ENCODE data around the gene CCDC194. TPM values are rescaled to one million over a fixed set of nuclear protein-coding genes. Genes with fewer than 3 reads are reported as not detected.

Gene CCDC194, protein sequence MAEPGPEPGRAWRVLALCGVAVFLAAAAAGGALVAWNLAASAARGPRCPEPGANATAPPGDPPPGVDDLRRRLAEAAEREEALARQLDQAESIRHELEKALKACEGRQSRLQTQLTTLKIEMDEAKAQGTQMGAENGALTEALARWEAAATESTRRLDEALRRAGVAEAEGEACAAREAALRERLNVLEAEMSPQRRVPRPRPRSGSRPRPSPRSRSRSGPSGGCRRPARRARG
- 0.50 TPM for total RNA-seq

GRCh38 chr19:17393914-17394313 is at the start of gene CCDC194:
Gene CCDC194, minus strand, starts transcription at chr19:17394196. Its CDS starts 38 bp downstream, at chr19:17394158.
- DNase-seq (ENCODE audit: low spot score) = no peak
- ATAC-seq = peak; percentile 34

GRCh38 chr19:17441241-17442021 is 47.4 kb upstream of the CCDC194 start:
- DNase-seq (ENCODE audit: low spot score) (no peak), ATAC-seq (peak; percentile 60)

- ATAC-seq = no peak
- no peak for DNase-seq (ENCODE audit: low spot score)
Observed at GRCh38 chr19:17436874-17437267, 42.9 kb upstream of the CCDC194 start.

GRCh38 chr19:17436094-17436873 is 42.3 kb upstream of the CCDC194 start:
- no peak for DNase-seq (ENCODE audit: low spot score)
- ATAC-seq = no peak

DNA sequence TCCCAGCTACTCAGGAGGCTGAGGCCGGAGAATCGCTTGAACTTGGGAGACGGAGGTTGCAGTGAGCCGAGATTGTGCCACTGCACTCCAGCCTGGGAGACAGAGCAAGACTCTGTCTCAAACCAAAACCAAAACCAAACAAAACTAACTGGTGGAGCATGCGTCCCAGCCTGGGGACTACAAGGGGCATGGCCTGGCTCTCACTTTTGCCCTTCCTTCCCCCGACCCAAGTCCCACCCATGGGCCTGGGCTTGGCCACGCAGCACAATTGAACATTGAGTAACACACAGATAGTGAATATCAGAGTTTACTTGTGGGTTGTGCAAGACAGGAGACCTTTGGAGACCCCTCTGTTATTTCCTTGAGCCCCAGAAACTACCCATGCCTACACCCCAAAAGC is 41.2 kb upstream of the CCDC194 start:
- DNase-seq (ENCODE audit: low spot score) = no peak
- peak; percentile 37 for ATAC-seq

DNA sequence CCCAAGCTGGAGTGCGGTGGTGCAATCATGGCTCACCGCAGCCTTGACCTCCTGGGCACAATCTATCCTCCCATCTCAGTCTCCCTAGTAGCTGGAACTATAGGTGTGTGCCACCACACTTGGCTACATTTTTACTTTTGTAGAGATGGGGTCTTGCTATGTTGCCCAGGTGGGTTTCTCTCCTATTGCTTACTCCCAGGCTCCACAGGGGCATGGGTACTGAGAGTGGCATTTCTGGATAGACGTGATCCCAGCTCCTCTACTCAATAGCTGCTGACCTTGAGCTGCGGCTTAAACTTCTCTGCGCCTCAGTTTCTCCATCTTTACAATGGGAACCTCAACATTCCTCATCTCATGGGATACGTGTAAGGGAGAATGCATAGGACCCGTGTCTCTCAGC is 37.4 kb upstream of the CCDC194 start:
- ATAC-seq = no peak
- DNase-seq (ENCODE audit: low spot score) = no peak

- ATAC-seq (peak; percentile 20), DNase-seq (ENCODE audit: low spot score) (no peak)
Observed at GRCh38 chr19:17429641-17430113, 35.7 kb upstream of the CCDC194 start.

DNA sequence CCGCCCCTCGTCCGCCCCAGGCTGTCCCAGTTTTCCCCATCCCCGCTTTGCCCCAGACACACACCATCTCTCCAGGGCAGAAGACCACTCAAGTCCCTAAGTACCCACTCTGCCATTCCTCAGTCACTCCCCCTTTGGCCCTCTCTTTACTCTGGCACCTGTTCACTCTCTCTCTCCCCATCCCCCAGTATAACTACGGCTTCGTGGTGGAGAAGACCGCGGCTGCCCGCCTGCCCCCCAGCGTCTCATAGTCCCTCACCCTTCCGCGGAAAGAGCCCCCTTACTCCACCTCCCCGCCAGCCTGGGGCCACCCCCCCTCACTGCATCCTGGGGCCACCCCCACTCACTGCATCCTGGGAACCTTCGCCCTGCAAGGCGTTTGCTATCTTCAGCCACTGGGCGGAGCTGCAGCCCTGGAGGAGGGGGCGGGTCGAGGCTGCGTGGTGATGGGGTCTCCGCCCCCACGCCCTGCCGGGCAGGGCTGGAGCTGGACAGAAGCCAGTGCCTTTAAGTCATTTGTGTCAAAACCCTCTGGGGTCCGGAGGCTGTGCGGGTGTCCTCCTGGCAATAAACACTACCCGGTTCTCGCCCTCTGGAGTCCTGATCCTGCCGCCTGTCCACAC is 30.9 kb upstream of the CCDC194 start:
- peak; percentile 18 for ATAC-seq
- peak; percentile 47 for DNase-seq (ENCODE audit: low spot score)

DNA sequence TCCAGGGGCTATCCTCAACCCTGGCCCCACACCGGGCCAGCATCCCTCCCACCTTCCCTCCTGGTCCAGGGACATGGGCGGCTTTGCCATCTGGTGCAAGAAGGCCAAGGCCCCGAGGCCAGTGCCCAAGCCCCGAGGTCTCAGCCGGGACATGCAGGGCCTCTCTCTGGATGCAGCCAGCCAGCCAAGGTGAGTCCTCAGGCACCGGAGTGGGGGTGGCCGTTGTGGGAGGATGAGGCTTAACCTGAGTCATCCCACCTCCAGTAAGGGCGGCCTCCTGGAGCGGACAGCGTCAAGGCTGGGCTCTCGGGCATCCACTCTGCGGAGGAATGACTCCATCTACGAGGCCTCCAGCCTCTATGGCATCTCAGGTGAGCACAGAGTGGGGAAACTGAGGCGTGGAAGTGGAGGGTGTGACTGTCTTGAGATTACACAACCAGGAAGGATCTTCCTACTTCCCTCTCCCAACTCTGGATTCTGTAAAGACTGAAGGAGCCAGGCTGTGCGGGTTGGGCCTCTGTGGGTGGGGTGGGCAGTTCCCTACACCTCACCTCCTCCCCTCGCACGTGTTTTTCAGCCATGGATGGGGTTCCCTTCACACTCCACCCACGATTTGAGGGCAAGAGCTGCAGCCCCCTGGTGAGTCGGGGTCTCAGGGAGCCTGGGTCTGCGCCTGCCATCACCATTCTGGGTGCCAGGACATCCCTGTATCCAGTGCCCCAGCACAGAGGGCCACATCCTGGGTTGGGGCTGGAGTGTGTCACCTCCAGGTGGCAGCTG is 29.6 kb upstream of the CCDC194 start:
- ATAC-seq = no peak
- no peak for DNase-seq (ENCODE audit: low spot score)

GRCh38 chr19:17421942-17422341 is 27.9 kb upstream of the CCDC194 start:
- ATAC-seq = no peak
- DNase-seq (ENCODE audit: low spot score) = no peak

DNA sequence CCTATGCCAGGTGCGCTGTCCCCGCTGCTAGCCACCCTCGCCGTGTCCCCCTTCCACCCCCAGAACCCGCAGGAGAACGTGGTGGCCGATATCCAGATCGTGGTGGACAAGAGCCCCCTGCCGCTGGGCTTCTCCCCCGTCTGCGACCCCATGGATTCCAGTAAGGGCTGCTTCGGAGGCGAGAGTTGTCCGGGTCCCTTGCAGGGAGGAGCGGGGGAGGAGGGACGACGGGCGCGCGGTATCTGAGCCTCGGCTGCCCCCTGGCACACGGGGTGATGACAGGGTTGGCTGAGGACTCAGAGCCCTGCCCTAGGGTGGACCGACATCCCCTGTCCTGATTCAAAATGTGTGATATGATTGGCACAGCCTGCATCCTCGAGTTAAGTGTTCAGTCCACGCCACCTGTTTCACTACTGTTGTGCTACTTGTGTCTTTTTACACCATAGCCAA is 26.5 kb upstream of the CCDC194 start:
- DNase-seq (ENCODE audit: low spot score) (peak; percentile 57), ATAC-seq (peak; percentile 57)

GRCh38 chr19:17419621-17420474 is 25.9 kb upstream of the CCDC194 start, which contains the start of gene MVB12A:
Gene MVB12A, plus strand, starts transcription at chr19:17420047. Its CDS starts 89 bp downstream, at chr19:17420136.
- ATAC-seq = peak; percentile 97
- DNase-seq (ENCODE audit: low spot score) = peak; percentile 98

GRCh38 chr19:17419154-17419620 is 25.2 kb upstream of the CCDC194 start:
- no peak for ATAC-seq
- DNase-seq (ENCODE audit: low spot score) = no peak

DNA sequence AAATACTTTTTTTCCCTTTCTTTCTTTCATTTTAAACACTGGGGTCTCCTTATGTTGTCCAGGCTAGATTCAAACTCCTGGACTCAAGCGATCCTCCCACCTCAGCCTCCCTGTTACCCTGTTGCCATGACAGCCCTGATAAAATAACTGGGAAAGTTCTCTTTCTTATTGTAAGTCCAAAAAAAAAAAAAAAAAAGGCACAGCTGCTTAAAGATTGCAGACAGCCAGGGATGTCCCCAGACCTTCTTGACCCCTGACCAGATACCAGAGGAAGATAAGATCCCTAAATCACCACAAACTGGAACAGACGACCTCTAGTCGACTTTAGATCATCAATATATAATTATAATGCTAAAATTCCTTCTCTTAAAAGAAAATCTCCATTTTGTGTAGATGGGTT is 24.7 kb upstream of the CCDC194 start:
- no peak for ATAC-seq
- DNase-seq (ENCODE audit: low spot score) = no peak

DNA sequence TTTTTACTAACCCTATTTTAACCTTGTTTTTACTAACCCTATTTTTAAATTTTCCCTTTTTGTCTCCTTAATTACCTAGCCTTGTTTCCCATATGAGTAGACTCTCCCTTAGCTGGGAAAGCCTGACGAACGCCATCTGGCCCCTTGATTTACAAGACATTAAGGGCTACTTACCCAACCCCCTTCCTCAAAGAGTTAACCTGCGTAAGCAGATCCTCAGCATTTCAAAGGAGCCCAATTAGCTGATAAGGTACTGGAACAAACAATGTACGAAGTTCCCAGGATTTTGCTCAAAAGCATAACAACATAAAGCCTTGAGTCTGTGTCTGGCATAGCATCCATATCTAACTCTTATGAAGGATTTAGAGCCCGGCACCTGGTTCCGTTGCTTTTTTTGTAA is 21.1 kb upstream of the CCDC194 start:
- DNase-seq (ENCODE audit: low spot score) = no peak
- ATAC-seq = no peak

- ATAC-seq = no peak
- no peak for DNase-seq (ENCODE audit: low spot score)
Observed at GRCh38 chr19:17414097-17414496, 20.1 kb upstream of the CCDC194 start.

GRCh38 chr19:17411801-17412200 is 17.8 kb upstream of the CCDC194 start:
- DNase-seq (ENCODE audit: low spot score) = no peak
- ATAC-seq = no peak

- DNase-seq (ENCODE audit: low spot score) (no peak), ATAC-seq (no peak)
Observed at GRCh38 chr19:17409990-17410389, 16.0 kb upstream of the CCDC194 start.

- DNase-seq (ENCODE audit: low spot score) (no peak), ATAC-seq (peak; percentile 71)
Observed at GRCh38 chr19:17406887-17407196, 12.8 kb upstream of the CCDC194 start.

Measured in left lobe of liver (tissue), 2 donors.